ENCODE measurements around the gene KLK15. TPM values are rescaled to one million over a fixed set of nuclear protein-coding genes. Genes with fewer than 3 reads are reported as not detected.

Gene KLK15
- total RNA-seq, 4 donors from 2014 or later: not detected

DNA sequence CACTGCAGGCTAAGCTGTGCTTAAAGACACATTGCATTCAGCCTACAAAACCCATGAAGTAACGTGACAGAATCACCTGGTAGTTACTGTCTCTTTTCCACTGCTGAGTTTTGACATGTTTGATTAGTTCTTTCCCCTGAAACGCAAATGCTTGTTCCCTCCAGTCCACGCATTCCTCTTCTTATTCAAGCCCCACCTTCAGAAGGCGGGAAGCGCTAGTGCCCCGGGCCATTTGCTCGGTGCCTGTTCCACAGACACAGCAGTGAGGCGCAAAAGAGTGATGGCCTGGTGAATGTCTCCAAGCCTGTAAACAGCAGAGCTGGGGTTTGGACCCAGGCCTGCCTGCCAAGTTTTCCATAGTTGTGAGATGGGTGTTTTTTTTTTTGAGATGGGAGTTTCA, 32.3 kb downstream of the KLK15 start:
- H3K27ac ChIP-seq: no peak overlapping the region
- H3K9me3 ChIP-seq: no peaks in the 10 kb centered on the region
- TF ChIP-seq, protein P1, sequence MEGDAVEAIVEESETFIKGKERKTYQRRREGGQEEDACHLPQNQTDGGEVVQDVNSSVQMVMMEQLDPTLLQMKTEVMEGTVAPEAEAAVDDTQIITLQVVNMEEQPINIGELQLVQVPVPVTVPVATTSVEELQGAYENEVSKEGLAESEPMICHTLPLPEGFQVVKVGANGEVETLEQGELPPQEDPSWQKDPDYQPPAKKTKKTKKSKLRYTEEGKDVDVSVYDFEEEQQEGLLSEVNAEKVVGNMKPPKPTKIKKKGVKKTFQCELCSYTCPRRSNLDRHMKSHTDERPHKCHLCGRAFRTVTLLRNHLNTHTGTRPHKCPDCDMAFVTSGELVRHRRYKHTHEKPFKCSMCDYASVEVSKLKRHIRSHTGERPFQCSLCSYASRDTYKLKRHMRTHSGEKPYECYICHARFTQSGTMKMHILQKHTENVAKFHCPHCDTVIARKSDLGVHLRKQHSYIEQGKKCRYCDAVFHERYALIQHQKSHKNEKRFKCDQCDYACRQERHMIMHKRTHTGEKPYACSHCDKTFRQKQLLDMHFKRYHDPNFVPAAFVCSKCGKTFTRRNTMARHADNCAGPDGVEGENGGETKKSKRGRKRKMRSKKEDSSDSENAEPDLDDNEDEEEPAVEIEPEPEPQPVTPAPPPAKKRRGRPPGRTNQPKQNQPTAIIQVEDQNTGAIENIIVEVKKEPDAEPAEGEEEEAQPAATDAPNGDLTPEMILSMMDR (IDR thresholded peaks at IDR 0.05): no peak
- no peak for TF ChIP-seq POLR2A (IDR thresholded peaks at IDR 0.05)
- peaks cover 0 to 29% (median 0%) of the 10 kb centered on the region in 3 donors for H3K36me3 ChIP-seq
- DNase-seq: no peak
- no peaks in the 10 kb centered on the region for H3K27me3 ChIP-seq
- peaks cover 0 to 18% (median 3%) of the 10 kb centered on the region in 4 donors for H3K4me1 ChIP-seq
- H3K4me3 ChIP-seq: no peak overlapping the region

DNA sequence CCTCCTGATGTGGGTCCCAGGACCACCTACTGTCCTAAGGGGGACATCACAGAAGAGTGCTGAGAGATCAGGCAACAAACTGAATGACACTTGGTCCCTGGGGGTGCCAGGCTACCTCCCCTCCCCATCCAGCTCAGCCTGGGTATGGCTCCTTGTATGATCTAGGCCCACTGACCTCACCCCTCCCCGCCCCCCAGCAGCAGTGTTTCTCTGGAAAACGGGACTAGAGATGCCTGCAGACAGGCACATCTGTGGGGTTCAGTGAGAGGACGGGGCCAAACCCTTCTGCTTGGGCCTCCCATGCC, 33.9 kb downstream of the KLK15 start:
- Histone ChIP-seq H3K36me3 (peaks cover 0 to 29% (median 0%) of the 10 kb centered on the region in 3 donors), H3K4me3 (no peak overlapping the region), H3K9me3 (no peaks in the 10 kb centered on the region), H3K4me1 (peaks cover 0 to 18% (median 3%) of the 10 kb centered on the region in 4 donors), H3K27ac (no peak overlapping the region), H3K27me3 (no peaks in the 10 kb centered on the region)
- TF ChIP-seq POLR2A (IDR thresholded peaks at IDR 0.05): no peak
- TF ChIP-seq, protein P1 (IDR thresholded peaks at IDR 0.05): no peak
- DNase-seq: no peak

DNA sequence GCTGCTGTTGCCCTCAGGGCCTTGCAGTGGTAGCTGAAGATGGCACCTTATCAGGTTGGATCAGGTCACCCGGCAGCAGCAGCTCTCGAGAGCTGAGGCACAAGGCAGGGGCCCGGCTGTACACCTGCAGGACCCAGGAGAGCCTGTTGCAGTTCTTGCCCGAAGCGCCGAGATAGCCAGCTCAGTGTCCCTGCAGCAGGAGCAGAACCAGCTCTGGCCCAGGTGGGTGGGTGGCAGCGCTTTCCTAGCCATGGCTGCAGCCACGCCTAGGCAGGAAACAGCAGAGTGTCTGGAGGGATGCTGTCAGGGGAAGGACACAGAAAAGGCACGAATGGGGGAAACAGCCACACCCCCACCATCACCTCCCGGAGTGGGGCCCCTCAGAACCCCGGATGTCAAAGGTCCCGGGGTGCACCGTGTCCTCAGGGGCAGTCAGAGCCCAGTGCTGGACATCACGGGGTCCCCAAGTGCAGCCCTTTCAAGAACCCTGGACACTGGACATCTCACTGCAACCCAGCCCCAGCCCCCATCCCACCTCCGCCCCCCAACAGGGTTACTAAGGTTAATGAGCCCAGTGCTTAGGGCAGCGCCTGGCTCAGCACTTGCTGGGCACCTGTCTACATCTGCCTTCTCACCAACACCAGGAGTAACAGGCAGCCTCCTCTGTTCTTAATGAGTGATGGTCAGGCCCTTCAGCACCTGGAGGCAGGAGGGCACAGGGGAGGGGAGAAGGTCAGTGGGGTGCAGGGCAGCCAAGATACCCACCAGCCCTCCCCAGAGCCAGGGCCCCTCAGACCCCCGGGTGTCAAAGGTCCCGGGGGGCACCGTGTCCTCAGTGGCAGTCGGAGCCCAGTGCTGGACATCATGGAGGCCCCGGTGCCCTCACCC, 34.5 kb downstream of the KLK15 start:
- Histone ChIP-seq H3K4me1 (peaks cover 0 to 21% (median 3%) of the 10 kb centered on the region in 4 donors), H3K4me3 (no peak overlapping the region), H3K36me3 (peaks cover 0 to 29% (median 0%) of the 10 kb centered on the region in 3 donors), H3K9me3 (no peaks in the 10 kb centered on the region), H3K27ac (no peak overlapping the region), H3K27me3 (no peaks in the 10 kb centered on the region)
- no peak for TF ChIP-seq POLR2A (IDR thresholded peaks at IDR 0.05)
- TF ChIP-seq, protein P1 (IDR thresholded peaks at IDR 0.05): no peak
- no peak for DNase-seq

DNA sequence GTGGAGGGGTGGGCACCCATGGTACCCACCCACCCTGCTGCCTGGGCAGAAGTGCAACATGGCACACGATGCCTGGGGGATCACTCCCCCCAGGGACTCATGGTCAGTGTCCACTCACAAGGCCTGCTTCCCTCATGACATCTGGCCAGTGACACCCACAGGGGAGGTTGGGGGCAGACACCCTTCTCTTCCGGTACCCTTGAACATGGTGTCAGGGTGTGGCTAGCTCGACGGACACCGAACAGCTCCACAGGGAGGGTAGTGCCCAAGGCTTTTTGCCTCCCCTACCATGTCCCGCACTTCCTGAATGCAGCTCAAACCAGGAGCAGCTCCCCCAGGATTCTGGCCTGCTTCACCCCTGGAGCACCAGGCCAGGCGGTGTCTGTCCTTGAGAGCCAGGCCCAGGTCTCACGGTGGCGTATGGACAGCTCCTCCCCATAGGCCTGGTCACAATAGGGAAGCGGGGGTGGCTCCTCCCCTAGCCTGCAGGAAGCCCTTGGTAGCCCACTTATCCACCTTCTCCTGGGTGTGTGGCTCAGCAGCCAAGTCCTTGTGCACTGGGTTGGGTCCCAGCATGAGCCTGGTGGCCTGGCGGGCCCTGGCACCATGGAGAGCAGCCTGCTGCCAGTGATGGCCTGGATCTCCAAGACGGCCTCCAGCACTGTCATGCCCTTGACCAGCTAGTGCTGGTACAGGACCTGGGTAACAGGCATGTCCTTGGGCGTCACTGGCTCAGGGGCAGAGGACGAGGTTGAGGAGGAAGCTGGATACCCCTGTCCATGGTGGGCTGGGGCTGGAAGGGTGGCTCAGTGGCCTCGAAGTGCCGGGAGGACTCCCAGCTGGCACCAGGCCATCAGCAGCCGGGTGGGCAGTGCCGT, 35.4 kb downstream of the KLK15 start:
- no peaks in the 10 kb centered on the region for H3K27me3 ChIP-seq
- no peaks in the 10 kb centered on the region for H3K9me3 ChIP-seq
- H3K4me3 ChIP-seq: no peak overlapping the region
- no peak for DNase-seq
- TF ChIP-seq, protein P1 (IDR thresholded peaks at IDR 0.05): no peak
- TF ChIP-seq POLR2A (IDR thresholded peaks at IDR 0.05): no peak
- H3K27ac ChIP-seq: no peak overlapping the region
- peaks cover 0 to 13% (median 1%) of the 10 kb centered on the region in 4 donors for H3K4me1 ChIP-seq
- peaks cover 0 to 29% (median 0%) of the 10 kb centered on the region in 3 donors for H3K36me3 ChIP-seq

DNA sequence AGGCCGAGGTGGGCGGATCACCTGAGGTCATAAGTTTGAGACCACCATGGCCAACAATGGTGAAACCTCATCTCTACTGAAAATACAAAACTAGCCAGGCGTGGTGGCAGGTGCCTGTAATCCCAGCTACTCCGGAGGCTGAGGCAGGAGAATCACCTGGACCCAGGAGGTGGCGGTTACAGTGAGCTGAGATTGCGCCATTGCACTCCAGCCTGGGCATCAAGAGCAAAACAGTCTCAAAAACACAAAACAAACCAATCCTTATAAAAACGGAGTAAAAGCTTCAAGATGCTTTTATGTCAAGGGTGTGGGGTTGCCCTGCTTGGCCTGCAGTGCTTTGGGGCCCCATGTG, 36.0 kb downstream of the KLK15 start:
- H3K9me3 ChIP-seq: no peaks in the 10 kb centered on the region
- TF ChIP-seq, protein P1 (IDR thresholded peaks at IDR 0.05): no peak
- no peak for TF ChIP-seq POLR2A (IDR thresholded peaks at IDR 0.05)
- no peaks in the 10 kb centered on the region for H3K27me3 ChIP-seq
- no peak for DNase-seq
- H3K4me3 ChIP-seq: no peak overlapping the region
- H3K36me3 ChIP-seq: peaks cover 0 to 29% (median 0%) of the 10 kb centered on the region in 3 donors
- H3K27ac ChIP-seq: no peak overlapping the region
- peaks cover 0 to 7% (median 0%) of the 10 kb centered on the region in 4 donors for H3K4me1 ChIP-seq
